NCI-H1092 (cell line): Measurements from ENCODE around the gene ZNF148.

Experiments used
- DNase-seq: peaks from one replicate; lab custom pipeline; 2025; lab: John Stamatoyannopoulos, UW

ZNF148 gene

GRCh38 chr3:125219261-125219701 is 155.8 kb downstream of the ZNF148 start:
- no peak for DNase-seq

GRCh38 chr3:125214738-125215137 is 160.4 kb downstream of the ZNF148 start:
- DNase-seq: no peak

GRCh38 chr3:125213946-125214542 is 161.1 kb downstream of the ZNF148 start:
- DNase-seq: no peak

GRCh38 chr3:125213364-125213755 is 161.8 kb downstream of the ZNF148 start:
- no peak for DNase-seq

- DNase-seq: no peak
These were observed 162.4 kb downstream of the ZNF148 start, which contains the start of gene SLC12A8 for GRCh38 chr3:125212509-125213363. Gene SLC12A8, minus strand, starts transcription at chr3:125212748. Its CDS starts 1,399 bp downstream, at chr3:125211349.

- no peak for DNase-seq
These were observed 163.0 kb downstream of the ZNF148 start for GRCh38 chr3:125212091-125212508.

GRCh38 chr3:125211523-125212090 is 163.5 kb downstream of the ZNF148 start:
- no peak for DNase-seq

GRCh38 chr3:125207949-125208568 is 167.1 kb downstream of the ZNF148 start:
- no peak for DNase-seq

GRCh38 chr3:125207507-125207906 is 167.6 kb downstream of the ZNF148 start:
- DNase-seq: no peak

GRCh38 chr3:125206934-125207333 is 168.2 kb downstream of the ZNF148 start:
- DNase-seq: no peak

- DNase-seq: no peak
These were observed 171.4 kb downstream of the ZNF148 start for GRCh38 chr3:125203731-125204130.

GRCh38 chr3:125202197-125202596 is 172.9 kb downstream of the ZNF148 start:
- no peak for DNase-seq

GRCh38 chr3:125200731-125201139 is 174.4 kb downstream of the ZNF148 start:
- DNase-seq: no peak

- DNase-seq: no peak
These were observed 180.1 kb downstream of the ZNF148 start for GRCh38 chr3:125194849-125195601.

- no peak for DNase-seq
These were observed 180.9 kb downstream of the ZNF148 start for GRCh38 chr3:125194061-125194848.

GRCh38 chr3:125192190-125193035 is 182.7 kb downstream of the ZNF148 start:
- DNase-seq: no peak

- no peak for DNase-seq
These were observed 183.4 kb downstream of the ZNF148 start for GRCh38 chr3:125191730-125192129.

- DNase-seq: no peak
These were observed 183.9 kb downstream of the ZNF148 start for GRCh38 chr3:125191256-125191655.

- DNase-seq: no peak
These were observed 184.3 kb downstream of the ZNF148 start for GRCh38 chr3:125190786-125191185.
